Colonic mucosa (tissue), 4 donors: Measurements from ENCODE around the gene TNIP3. TPM values are rescaled to one million over a fixed set of nuclear protein-coding genes. Genes with fewer than 3 reads are reported as not detected.

ENCODE experiments used
- DNase-seq: peaks from one replicate; pipeline ENCODE4 v3.0.0-alpha.2; 2020
- H3K27ac ChIP-seq: fragments of 200-600 bp; one replicate; pipeline ENCODE4 v1.8.0; 2021
- H3K27me3 ChIP-seq: fragments of 200-600 bp; one replicate; pipeline ENCODE4 v1.8.0; 2021
- H3K36me3 ChIP-seq: fragments of 200-600 bp; one replicate; pipeline ENCODE4 v1.8.0; 2021
- H3K4me1 ChIP-seq: fragments of 200-600 bp; one replicate; pipeline ENCODE4 v1.8.0; 2021; ENCODE audit warnings: mild to moderate bottlenecking
- H3K4me3 ChIP-seq: fragments of 200-600 bp; one replicate; pipeline ENCODE4 v1.8.0; 2021
- H3K9ac ChIP-seq, 2 donors: one replicate each; pipeline ENCODE4 v1.7.0; 2013; ENCODE audit warnings: control low read depth in 2 of 2, low read depth in 2 of 2, low read length in 2 of 2
- H3K9me3 ChIP-seq: fragments of 200-600 bp; one replicate; pipeline ENCODE4 v1.8.0; 2021
- CTCF ChIP-seq: fragments of 200-600 bp; IDR thresholded peaks from one replicate; pipeline ENCODE4 v1.8.0; 2022; ENCODE audit warnings: antibody characterized with exemption, mild to moderate bottlenecking
- intact Hi-C: fragments of 100-400 bp; cut with DNase I; formaldehyde crosslinking; loops from one replicate; pipeline ENCODE4 v1.14.1; 2022
- total RNA-seq, 2 donors: library from RNA; stranded (reverse); fragmentation: NEBNext Ultra II Directional in 1 of 2; extraction: Animal tissue kit (Norgen Biotek cat#: 25700) in 1 of 2; gene quantifications; one replicate each; pipeline ENCODE4 v1.2.1, GENCODE V29; 2021
- donor health status: healthy.
- donor health status: DM: no; HTN: no; CAD: no.
- donor health status: DM: no; HTN: no; CAD: no.

The TNIP3 gene
- total RNA-seq, 2 donors from 2014 or later: 0.40 to 1.2 TPM

DNA sequence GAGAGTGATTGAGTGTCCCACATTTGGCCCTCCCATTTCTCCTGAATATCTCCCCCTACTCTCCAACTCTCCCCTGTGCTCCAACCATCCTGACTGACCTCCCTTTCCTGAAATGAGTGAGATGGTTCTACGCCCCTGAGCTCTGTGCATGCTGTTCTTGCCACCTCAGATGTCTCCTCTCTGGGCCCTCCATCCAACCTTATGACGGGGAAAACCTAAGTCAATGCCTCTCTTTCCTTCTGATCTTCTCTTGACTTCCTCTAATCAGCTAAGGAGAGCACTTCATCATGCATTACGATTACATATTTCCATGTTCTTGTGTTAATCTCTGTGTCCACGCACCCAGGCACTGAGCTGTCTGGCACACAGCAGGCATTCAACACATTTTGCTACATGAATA lies 1.1 kb upstream of the TNIP3 start:
- no peak for TF ChIP-seq CTCF
- no peak for DNase-seq
- Histone ChIP-seq H3K9ac (no peak overlapping the region), H3K27ac (no peak overlapping the region), H3K4me3 (no peak overlapping the region), H3K4me1 (no peaks in the 10 kb centered on the region), H3K9me3 (no peaks in the 10 kb centered on the region), H3K27me3 (no peaks in the 10 kb centered on the region), H3K36me3 (no peaks in the 10 kb centered on the region)
- intact Hi-C loops: no loop called here

DNA sequence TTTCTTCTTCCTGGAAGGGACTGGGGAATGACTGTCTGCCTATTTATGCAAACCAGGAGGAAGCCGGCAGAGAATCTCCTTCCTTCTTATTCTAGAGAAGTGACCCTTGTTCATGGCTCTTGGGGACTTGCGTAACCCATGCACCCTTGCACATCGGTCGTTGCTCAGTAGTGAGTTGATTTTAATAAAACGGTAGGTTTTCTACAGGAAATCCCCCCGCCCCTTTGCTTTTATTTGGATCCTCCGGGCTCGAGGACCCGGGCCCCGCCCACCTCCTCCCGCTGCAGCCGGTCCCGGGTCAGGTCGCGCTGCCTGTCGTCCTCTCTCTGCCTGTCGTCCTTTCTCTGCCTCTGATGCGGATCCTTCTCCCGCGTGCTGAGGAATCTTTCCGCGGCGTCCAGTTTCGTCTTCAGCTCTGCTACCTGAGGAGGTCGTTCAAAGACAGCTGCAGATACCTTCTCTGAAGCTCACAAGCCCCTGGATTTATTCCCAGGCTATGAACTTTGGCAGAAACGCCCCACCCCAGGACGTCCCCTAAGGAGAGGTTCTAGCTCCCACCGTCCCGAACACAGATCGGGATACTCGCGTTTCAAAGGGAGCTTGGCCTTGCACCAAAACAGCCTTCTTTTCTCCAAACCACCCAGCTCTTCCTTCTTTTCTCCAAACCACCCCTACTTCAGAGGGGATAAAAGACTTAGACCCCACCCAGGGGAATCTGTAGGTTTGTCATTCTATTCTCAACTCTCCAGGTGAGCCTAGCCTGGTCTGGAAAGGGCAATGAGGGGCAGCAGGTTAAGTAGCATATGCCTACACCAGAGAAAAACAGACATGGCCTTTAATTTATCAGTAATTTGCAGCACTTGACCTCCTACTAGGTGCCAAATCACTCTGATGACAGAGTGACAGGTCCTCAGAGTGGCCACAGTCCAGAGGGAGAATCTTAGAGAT lies 7.0 kb downstream of the TNIP3 start:
- intact Hi-C loops: no loop called here
- DNase-seq: peak; percentile 54
- H3K36me3 ChIP-seq: no peaks in the 10 kb centered on the region
- TF ChIP-seq CTCF: no peak
- H3K27me3 ChIP-seq: no peaks in the 10 kb centered on the region
- peak overlapping the region; percentile 14 for H3K27ac ChIP-seq
- no peaks in the 10 kb centered on the region for H3K4me1 ChIP-seq
- no peaks in the 10 kb centered on the region for H3K9me3 ChIP-seq
- peak overlapping the region; percentile 27 for H3K4me3 ChIP-seq
- H3K9ac ChIP-seq: peak overlapping the region in 1 of 2 donors; percentile 53

GRCh38 chr4:121155893-121156292 lies 8.2 kb downstream of the TNIP3 start:
- H3K9ac ChIP-seq: no peak overlapping the region
- H3K27me3 ChIP-seq: no peaks in the 10 kb centered on the region
- no peak for TF ChIP-seq CTCF
- no peaks in the 10 kb centered on the region for H3K4me1 ChIP-seq
- H3K36me3 ChIP-seq: no peaks in the 10 kb centered on the region
- H3K9me3 ChIP-seq: no peaks in the 10 kb centered on the region
- H3K4me3 ChIP-seq: no peak overlapping the region
- no peak overlapping the region for H3K27ac ChIP-seq
- intact Hi-C loops: no loop called here
- no peak for DNase-seq

- no peak for TF ChIP-seq CTCF
- Histone ChIP-seq H3K4me1 (no peaks in the 10 kb centered on the region), H3K36me3 (no peaks in the 10 kb centered on the region), H3K9ac (no peak overlapping the region), H3K27me3 (no peaks in the 10 kb centered on the region), H3K27ac (no peak overlapping the region), H3K9me3 (no peaks in the 10 kb centered on the region), H3K4me3 (no peak overlapping the region)
- no peak for DNase-seq
- intact Hi-C loops: no loop called here
Observed at GRCh38 chr4:121154103-121154515, 10.0 kb downstream of the TNIP3 start.

DNA sequence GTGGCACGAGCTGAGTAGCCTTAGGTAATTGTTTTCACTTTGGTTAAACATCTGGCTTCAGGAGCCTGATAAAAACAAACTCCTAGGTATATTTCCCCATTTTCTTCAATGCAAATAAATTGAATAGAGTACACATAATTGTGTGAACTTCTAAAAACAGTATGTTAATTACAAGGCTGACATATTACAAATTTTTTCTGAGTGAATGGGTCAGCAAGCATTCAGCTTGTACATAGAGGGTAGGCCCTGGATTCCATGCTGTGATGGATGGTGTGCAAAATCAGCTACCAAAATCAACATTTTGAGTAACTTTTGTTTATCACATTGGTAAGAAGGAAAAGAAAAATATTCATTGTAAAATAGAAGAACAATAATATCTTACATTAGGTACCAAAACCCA lies 12.2 kb downstream of the TNIP3 start:
- no peaks in the 10 kb centered on the region for H3K9me3 ChIP-seq
- no peak overlapping the region for H3K9ac ChIP-seq

More for the DNA sequence above, 12.2 kb downstream of the TNIP3 start:
- DNase-seq: no peak
- Histone ChIP-seq H3K36me3 (no peaks in the 10 kb centered on the region), H3K4me1 (no peaks in the 10 kb centered on the region), H3K4me3 (no peak overlapping the region), H3K27ac (no peak overlapping the region), H3K27me3 (no peaks in the 10 kb centered on the region)
- intact Hi-C loops: no loop called here
- no peak for TF ChIP-seq CTCF
